Pancreas (tissue), 10 donors: ENCODE data around the gene PIK3CA. TPM values are rescaled to one million over a fixed set of nuclear protein-coding genes. Genes with fewer than 3 reads are reported as not detected.

Experiments used
- ATAC-seq, 4 donors: fragments of 200-7000 bp; cut with Tn5 transposase; one replicate each; pipeline versions ENCODE4 v1.8.0 to v1.9.1; 2020; ENCODE audit warnings: mild to moderate bottlenecking in 4 of 4, moderate library complexity in 4 of 4
- DNase-seq, 6 donors: peaks; one replicate each; pipeline ENCODE4 v3.0.0-alpha.2; 2020
- FAIRE-seq: peaks from 2 replicates; lab custom pipeline; 2012; peaks lifted over from hg19 to GRCh38; lab: Jason Lieb, UNC
- H3K27ac ChIP-seq, 4 donors: fragments of 200-600 bp; sonication (generic); 1 replicate in 3 of 4; 2 replicates in 1 of 4; pipeline versions ENCODE4 v1.5.0 to v1.8.0; 2020
- H3K27me3 ChIP-seq, 4 donors: fragments of 200-600 bp; one replicate each; pipeline ENCODE4 v1.8.0; 2021
- H3K36me3 ChIP-seq, 3 donors: fragments of 200-600 bp; sonication (generic) in 1 of 3; one replicate each; pipeline versions ENCODE4 v1.5.0 to v1.8.0; 2020 to 2021
- H3K4me1 ChIP-seq, 3 donors: fragments of 200-600 bp; one replicate each; pipeline ENCODE4 v1.8.0; 2021
- H3K4me3 ChIP-seq, 4 donors: fragments of 200-600 bp; sonication (generic) in 2 of 4; one replicate each; pipeline versions ENCODE4 v1.5.0 to v1.8.0; 2020 to 2021
- H3K9me3 ChIP-seq, 4 donors: fragments of 200-600 bp; one replicate each; pipeline ENCODE4 v1.8.0; 2021
- WGBS, 2 donors: extraction: QIAGEN DNeasy Blood & Tissue Kit; methylation state at CpG; one replicate each; pipeline ENCODE4 v1.1.7; 2013; 5-methylcytosine and 5-hydroxymethylcytosine counted together
- intact Hi-C, 3 donors: fragments of 100-400 bp; cut with DNase I; formaldehyde crosslinking; loops; one replicate each; pipeline versions ENCODE4 v1.11.1 to v1.14.2; 2022
- polyA plus RNA-seq, 2 donors: library from polyadenylated mRNA; stranded (reverse); fragments of 200-250 nt; gene quantifications; one replicate each; pipeline ENCODE4 v1.2.3, GENCODE V29; 2013
- total RNA-seq, 6 donors: library from RNA; stranded (reverse); fragmentation: NEBNext Ultra II Directional in 4 of 6; extraction: Animal tissue kit (Norgen Biotek cat#: 25700) in 4 of 6; gene quantifications; one replicate each; pipeline versions ENCODE4 v1.2.1 to v1.2.4, GENCODE V29; 2021 to 2023
- TF ChIP-seq, protein P1 (sequence below), 4 donors: fragments of 200-600 bp; sonication (generic) in 3 of 4; IDR thresholded peaks; one replicate each; pipeline versions ENCODE4 v1.5.0 to v1.8.0; 2021; ENCODE audit warnings: antibody characterized with exemption in 4 of 4
- donor health status: healthy with polysubstance abuse.
- donor health status: DM: no; HTN: no; CAD: no; lungs with moderate emphysema.
- donor health status: DM: no; HTN: no; CAD: no.
- donor health status: control.
- donor health status: control.
- donor health status: Bipolar disorder and iron deficiency.
- donor health status: DM: yes; HTN: yes; CAD: no.
- donor health status: DM: no; HTN: no; CAD: no.
- donor health status: DM: no; HTN: no; CAD: no.
- donor health status: DM: yes; HTN: yes; CAD: no.

PIK3CA gene
- total and polyA plus RNA-seq, 8 donors, result 1.6 to 15.6 (median 6.4) TPM

- FAIRE-seq (no peak), ATAC-seq (no peak), DNase-seq (no peak)
- Histone ChIP-seq H3K4me3 (no peak overlapping the region), H3K27ac (no peak overlapping the region), H3K36me3 (no peaks in the 10 kb centered on the region), H3K4me1 (no peaks in the 10 kb centered on the region), H3K9me3 (no peaks in the 10 kb centered on the region), H3K27me3 (no peaks in the 10 kb centered on the region)
- intact Hi-C loops, result no loop called here
- whole genome bisulfite sequencing, 2 donors, result 60 to 63% methylated on average over 3 of the region's 3 CpGs
- TF ChIP-seq, protein P1, sequence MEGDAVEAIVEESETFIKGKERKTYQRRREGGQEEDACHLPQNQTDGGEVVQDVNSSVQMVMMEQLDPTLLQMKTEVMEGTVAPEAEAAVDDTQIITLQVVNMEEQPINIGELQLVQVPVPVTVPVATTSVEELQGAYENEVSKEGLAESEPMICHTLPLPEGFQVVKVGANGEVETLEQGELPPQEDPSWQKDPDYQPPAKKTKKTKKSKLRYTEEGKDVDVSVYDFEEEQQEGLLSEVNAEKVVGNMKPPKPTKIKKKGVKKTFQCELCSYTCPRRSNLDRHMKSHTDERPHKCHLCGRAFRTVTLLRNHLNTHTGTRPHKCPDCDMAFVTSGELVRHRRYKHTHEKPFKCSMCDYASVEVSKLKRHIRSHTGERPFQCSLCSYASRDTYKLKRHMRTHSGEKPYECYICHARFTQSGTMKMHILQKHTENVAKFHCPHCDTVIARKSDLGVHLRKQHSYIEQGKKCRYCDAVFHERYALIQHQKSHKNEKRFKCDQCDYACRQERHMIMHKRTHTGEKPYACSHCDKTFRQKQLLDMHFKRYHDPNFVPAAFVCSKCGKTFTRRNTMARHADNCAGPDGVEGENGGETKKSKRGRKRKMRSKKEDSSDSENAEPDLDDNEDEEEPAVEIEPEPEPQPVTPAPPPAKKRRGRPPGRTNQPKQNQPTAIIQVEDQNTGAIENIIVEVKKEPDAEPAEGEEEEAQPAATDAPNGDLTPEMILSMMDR (IDR thresholded peaks at IDR 0.05), result no peak
Measured at GRCh38 chr3:179289295-179289694, 141.1 kb downstream of the PIK3CA start.

Other genes with a start within 250 kb of the PIK3CA start
- gene ZMAT3, start 76.5 kb upstream of the PIK3CA start, total RNA-seq, result 10 to 100 TPM in 4 of 6 donors, 1 to 10 TPM in 2; 5.1 to 13.1 (median 10.8) TPM
- 1 to 10 TPM; 1.4 to 2.2 TPM for gene ZMAT3, start 76.5 kb upstream of the PIK3CA start, polyA plus RNA-seq
- 1 to 10 TPM; 1.4 to 3.2 (median 3.0) TPM for gene KCNMB3, start 102.8 kb downstream of the PIK3CA start, total RNA-seq
- gene KCNMB3, start 102.8 kb downstream of the PIK3CA start, polyA plus RNA-seq, result 1 to 10 TPM; 4.3 to 7.8 TPM
- 10 to 100 TPM in 5 of 6 donors, 1 to 10 TPM in 1; 9.9 to 18.2 (median 13.2) TPM for gene ZNF639, start 174.7 kb downstream of the PIK3CA start, total RNA-seq
- 10 to 100 TPM in 1 of 2 donors, 1 to 10 TPM in 1; 7.4 to 15.3 TPM for gene ZNF639, start 174.7 kb downstream of the PIK3CA start, polyA plus RNA-seq
- gene MFN1, start 199.4 kb downstream of the PIK3CA start, total RNA-seq, result 10 to 100 TPM; 29.5 to 44.4 (median 35.2) TPM
- 10 to 100 TPM; 12.6 to 24.5 TPM for gene MFN1, start 199.4 kb downstream of the PIK3CA start, polyA plus RNA-seq